Ecto neural progenitor cell (in vitro differentiated cells): Measurements from ENCODE around the gene CD320.

ENCODE experiments used
- DNase-seq: peaks from one replicate; pipeline ENCODE4 v3.0.0-alpha.2; 2018; ENCODE audit warnings: low spot score

Gene CD320

GRCh38 chr19:8253678-8254077 is 54.5 kb downstream of the CD320 start:
- no peak for DNase-seq

- DNase-seq, result peak; percentile 93
These were observed 55.1 kb downstream of the CD320 start for GRCh38 chr19:8252922-8253589.
